Epithelial cell of esophagus (primary cell): Measurements from ENCODE around the gene AP2M1.

Source experiments
- DNase-seq: peaks from one replicate; pipeline ENCODE4 v3.0.0; 2010; ENCODE audit warnings: low read depth
- H3K4me3 ChIP-seq: 2 replicates; pipeline ENCODE4 v1.5.1; 2011; ENCODE audit warnings: mild to moderate bottlenecking, low read length, control low read depth
- TF ChIP-seq, protein P1 (sequence below): IDR thresholded peaks from 2 replicates; pipeline ENCODE4 v1.5.1; 2011; ENCODE audit warnings: low read depth, mild to moderate bottlenecking, low read length, control low read depth, inconsistent platforms; ENCODE audit not compliant: insufficient read depth; ENCODE audit errors: missing control alignments

The AP2M1 gene

GRCh38 chr3:184135149-184135910 is 39.3 kb upstream of the AP2M1 start, which contains the start of gene EIF2B5:
Gene EIF2B5 (plus strand): TSS chr3:184135358. CDS start chr3:184135386, 28 bp downstream.
- DNase-seq = peak; percentile 90
- peak within 1 kb of the TSS; percentile 99 for H3K4me3 ChIP-seq
- TF ChIP-seq, protein P1, sequence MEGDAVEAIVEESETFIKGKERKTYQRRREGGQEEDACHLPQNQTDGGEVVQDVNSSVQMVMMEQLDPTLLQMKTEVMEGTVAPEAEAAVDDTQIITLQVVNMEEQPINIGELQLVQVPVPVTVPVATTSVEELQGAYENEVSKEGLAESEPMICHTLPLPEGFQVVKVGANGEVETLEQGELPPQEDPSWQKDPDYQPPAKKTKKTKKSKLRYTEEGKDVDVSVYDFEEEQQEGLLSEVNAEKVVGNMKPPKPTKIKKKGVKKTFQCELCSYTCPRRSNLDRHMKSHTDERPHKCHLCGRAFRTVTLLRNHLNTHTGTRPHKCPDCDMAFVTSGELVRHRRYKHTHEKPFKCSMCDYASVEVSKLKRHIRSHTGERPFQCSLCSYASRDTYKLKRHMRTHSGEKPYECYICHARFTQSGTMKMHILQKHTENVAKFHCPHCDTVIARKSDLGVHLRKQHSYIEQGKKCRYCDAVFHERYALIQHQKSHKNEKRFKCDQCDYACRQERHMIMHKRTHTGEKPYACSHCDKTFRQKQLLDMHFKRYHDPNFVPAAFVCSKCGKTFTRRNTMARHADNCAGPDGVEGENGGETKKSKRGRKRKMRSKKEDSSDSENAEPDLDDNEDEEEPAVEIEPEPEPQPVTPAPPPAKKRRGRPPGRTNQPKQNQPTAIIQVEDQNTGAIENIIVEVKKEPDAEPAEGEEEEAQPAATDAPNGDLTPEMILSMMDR = peak; percentile 42

- TF ChIP-seq, protein P1 = no peak
- no peak for DNase-seq
Observed at GRCh38 chr3:184135911-184136260, 38.8 kb upstream of the AP2M1 start.

DNA sequence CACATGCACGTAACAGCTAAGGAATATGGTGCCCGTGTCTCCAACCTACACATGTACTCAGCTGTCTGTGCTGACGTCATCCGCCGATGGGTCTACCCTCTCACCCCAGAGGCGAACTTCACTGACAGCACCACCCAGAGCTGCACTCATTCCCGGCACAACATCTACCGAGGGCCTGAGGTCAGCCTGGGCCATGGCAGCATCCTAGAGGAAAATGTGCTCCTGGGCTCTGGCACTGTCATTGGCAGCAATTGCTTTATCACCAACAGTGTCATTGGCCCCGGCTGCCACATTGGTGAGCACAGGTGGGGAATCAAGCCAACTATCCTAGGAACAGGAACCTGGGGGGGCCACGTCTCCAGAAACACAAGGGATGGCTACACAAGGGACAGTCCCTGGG is 34.2 kb upstream of the AP2M1 start:
- no peak for DNase-seq
- TF ChIP-seq, protein P1 = no peak
- no peak overlapping the region for H3K4me3 ChIP-seq

More at GRCh38 chr3:184135911-184136260, 38.8 kb upstream of the AP2M1 start:
- H3K4me3 ChIP-seq = peak overlapping the region; percentile 99

DNA sequence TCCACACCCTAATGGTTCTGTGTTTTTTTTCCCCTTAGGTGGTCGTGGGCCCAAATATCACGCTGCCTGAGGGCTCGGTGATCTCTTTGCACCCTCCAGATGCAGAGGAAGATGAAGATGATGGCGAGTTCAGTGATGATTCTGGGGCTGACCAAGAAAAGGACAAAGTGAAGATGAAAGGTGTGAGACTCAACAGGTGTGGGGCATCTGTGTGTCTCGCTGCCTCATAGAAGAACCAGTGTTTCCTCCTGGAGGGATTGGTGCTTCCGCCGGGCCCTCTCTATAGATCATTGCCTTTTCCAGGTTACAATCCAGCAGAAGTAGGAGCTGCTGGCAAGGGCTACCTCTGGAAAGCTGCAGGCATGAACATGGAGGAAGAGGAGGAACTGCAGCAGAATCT is 32.5 kb upstream of the AP2M1 start:
- H3K4me3 ChIP-seq = no peak overlapping the region
- TF ChIP-seq, protein P1 = no peak
- DNase-seq = no peak

- H3K4me3 ChIP-seq = no peak overlapping the region
- TF ChIP-seq, protein P1 = no peak
- DNase-seq = no peak
Observed at GRCh38 chr3:184143327-184143726, 31.3 kb upstream of the AP2M1 start.

DNA sequence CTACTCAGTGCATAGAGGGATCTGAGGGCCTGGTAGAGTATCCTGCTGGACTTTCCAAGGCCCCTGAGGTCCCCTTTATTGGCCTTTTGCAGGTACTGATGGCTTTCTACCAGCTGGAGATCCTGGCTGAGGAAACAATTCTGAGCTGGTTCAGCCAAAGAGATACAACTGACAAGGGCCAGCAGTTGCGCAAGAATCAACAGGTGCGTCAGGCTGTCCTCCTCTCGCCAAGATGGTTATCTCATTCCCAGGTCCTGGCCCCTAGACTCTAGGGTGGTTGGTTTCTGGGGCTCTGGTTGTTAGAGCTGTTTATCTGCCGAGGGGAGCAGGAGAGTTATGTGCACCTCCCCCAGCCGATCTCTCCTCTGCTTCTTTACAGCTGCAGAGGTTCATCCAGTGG is 30.1 kb upstream of the AP2M1 start:
- no peak for DNase-seq
- TF ChIP-seq, protein P1 = no peak
- no peak overlapping the region for H3K4me3 ChIP-seq

DNA sequence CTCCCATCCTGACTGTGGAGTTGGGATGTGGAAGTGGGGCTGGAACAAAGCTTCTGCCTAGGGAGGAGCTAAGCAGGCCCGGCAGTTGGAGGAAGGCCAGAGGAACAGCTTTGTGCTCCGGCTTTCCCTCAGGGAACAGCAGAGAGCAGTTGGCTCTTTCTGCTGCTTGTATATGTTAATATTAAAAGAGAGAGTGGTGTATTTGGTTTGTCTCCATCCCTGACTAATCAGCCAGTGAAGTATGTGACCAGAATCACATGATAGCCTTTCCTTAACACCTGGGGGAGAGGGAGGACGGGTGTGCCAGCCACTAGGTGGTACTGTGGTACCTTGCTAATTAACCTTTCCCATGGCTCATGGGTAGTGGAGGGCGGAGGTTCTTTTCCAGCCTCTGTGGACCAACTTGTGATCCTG is 29.5 kb upstream of the AP2M1 start:
- TF ChIP-seq, protein P1 = peak; percentile 72
- peak; percentile 87 for DNase-seq
- H3K4me3 ChIP-seq = no peak overlapping the region
